HG02610 (cell line): ENCODE data around the gene KANK4.

Experiments used
- ATAC-seq: cut with Tn5 transposase; IDR thresholded peaks from one replicate; pipeline ENCODE4 v1.9.1; 2021; ENCODE audit warnings: mild to moderate bottlenecking, moderate library complexity; ENCODE audit not compliant: unreplicated experiment

The KANK4 gene

GRCh38 chr1:62307895-62308492 is 11.2 kb downstream of the KANK4 start:
- no peak for ATAC-seq

DNA sequence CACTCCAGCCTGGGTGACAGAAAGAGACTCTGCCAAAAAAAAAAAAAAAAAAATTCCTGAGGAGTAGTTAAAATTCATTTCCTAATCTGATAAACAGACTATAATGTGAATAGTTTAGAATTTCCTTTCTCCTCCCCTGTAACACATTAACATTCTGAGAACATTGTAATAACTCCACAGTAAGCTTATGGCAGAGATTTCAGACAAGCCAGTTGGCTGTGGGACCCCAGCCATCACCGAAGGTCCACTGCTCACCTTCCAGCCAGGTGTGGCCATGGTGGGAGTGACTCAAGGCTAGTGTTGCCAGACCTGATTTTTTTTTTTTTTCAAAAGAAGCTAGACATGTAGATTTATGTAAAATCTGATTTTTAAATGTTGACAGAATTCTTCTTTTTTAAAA is 11.8 kb downstream of the KANK4 start:
- ATAC-seq: no peak

GRCh38 chr1:62306065-62306464 is 13.2 kb downstream of the KANK4 start:
- ATAC-seq: no peak

GRCh38 chr1:62304975-62305374 is 14.3 kb downstream of the KANK4 start:
- ATAC-seq: no peak

- no peak for ATAC-seq
These were observed 14.7 kb downstream of the KANK4 start for GRCh38 chr1:62304515-62304914.

GRCh38 chr1:62301726-62302390 is 17.4 kb downstream of the KANK4 start:
- no peak for ATAC-seq

DNA sequence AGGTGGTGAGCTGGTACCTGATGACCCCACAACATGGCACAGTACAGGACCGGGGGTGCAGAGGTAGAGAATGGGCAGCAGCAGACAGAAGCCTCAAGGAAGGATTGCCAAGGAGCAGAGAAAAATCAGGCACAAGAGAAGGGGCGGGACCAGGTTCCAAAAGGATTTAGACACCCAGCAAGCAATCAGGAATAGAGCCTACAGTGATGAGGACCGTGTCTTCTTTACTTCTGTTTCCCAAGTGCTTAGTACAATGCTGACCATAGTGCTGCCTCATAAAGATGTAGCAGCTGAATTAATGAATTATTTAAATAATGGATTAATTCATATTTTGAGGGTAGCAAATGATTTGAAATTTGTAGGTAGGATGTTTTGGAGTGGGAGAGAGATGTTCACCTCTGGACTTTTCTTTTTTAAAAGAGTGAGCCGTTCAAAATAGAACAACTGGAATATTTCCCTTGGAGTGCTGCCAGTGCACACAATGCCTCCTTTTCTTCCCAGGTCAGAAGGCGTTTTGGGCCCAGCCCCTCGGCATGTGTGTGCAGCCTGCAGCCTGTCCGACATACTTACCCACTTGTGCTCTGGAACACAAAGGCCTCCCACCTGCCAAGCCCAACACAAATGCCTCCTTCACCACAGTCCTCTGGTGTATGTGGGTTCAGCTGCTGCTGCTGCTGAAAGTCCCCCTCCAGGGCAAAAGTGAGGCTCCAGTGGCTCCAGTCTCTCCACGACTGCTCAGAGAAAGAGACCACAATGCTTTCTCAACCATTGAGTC is 19.6 kb downstream of the KANK4 start:
- no peak for ATAC-seq

DNA sequence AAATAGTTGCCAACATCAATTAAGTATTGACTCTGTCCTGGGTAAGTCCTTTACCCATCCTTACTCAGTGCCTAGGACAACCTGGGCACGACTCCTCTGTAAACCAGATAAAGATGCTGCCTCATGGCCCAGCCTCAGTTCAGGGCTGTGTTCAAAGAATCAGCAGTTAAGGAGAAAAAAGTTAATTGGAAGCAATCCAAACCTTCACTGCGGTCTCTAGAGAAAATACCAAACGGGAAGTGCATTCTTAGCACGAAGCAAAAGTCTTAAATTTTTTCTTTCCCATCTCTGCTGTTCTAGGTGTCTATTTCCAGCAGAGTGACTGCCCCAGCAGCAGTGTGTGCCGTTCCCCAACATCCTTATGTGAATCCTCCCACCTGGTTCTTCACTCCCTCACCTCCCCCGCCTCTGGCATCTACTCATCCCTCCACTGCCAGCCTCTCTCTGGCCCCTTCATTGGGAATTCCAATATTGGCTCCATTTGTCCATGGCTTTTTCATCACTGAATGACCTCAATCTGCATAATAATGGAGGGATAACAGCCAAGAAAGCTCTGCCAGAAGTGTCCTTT is 23.2 kb downstream of the KANK4 start:
- ATAC-seq: no peak

DNA sequence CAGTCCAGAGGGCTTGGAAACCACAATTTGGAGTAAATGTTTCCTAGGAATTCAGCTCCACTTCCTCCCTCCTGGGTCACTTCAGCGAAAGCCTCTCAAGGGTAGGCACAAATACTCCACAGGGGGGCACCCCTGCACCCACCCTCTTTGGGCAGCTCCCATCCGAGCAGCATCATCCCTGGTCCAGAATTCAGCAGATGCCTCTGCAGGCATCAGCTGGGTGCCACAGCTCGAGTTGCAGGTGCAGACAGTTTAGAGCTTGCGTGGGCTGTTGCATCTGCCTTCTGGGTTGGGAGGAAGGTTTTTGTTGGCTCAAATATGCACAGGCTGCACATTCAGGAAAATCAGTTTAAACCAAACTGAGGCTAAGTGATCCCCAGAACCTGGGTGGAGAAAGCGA is 25.0 kb downstream of the KANK4 start:
- no peak for ATAC-seq

DNA sequence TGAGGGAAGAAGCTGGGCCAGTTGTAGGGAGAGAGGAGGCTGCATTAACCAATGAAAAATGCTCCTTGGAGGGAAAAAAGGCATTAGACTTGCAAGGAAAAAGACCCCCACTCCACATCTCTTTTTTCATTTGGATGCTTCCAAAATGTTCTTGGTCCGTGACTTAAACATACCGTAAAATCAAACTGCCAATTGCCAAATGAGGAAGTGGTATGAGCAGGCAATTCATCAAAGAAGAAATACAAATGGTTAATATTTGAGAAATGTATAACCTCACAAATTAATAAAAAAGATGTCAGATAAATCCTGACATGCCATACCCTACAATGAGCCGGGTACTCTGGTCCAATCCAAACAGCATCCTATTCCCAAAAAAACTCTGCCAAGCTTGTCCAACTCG is 30.6 kb downstream of the KANK4 start:
- no peak for ATAC-seq

DNA sequence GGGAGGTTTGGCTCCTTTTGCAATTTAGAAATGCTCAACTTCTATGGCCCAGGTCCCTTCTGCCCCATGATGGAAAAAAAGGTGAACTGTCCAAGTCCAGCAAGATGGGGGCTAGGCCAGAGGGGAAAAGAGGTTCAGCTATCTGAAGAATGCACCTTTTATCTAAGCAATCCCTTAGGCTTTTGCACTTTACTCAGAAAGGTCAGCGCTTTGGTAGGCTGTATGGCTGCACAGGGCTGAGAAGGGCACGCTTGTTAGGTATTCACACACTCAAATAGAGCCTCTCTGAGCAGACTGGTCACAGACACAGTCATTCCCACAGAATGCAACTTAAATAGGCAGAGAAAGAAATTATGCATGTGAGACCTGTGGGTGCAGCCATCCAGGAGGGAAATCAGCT is 31.0 kb downstream of the KANK4 start:
- ATAC-seq: no peak

DNA sequence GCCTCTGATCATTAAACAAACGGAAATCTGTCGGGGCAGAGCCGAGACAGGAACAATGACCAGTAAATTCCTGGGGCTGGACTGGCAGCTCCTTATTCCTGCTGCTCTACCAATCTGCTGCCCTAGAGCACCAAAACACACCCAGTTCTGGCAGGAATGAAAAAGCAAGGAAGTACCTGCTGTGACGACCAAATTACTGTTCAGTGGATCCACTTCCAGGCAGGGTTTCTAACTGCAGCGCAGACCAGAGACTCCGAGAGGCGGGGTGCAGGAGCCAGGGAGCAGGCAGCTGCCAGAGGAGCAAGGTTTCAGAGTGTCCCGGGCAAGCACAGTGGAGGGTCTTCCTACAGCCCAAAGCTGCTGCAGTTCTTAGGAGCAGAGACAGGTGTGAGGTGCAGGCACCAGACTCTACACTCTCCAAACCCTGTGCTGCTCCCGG is 32.4 kb downstream of the KANK4 start:
- ATAC-seq: no peak

- no peak for ATAC-seq
These were observed 33.0 kb downstream of the KANK4 start for GRCh38 chr1:62285984-62286785.

GRCh38 chr1:62285440-62285839 is 33.8 kb downstream of the KANK4 start:
- ATAC-seq: no peak

DNA sequence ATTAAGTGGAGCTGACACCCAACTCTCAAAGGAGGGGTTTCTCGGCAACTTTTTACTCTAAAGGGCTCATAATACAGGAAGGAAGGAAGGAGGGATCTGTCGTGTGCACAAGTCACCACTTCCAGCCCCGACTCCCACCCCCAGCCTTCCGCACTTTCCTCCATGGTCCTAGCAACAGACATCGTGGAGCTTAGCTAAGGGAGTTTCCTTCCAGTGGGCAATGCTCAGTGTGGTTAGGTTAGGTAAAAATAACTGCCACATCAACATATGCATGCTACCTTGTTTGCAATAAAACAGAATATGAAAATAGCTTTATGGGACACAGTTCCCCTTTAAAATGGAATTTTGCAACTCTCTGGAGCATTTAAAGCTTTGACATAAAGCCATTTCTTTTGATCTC is 35.2 kb downstream of the KANK4 start:
- no peak for ATAC-seq

- ATAC-seq: no peak
These were observed 36.1 kb downstream of the KANK4 start for GRCh38 chr1:62282909-62283755.

- ATAC-seq: no peak
These were observed 37.2 kb downstream of the KANK4 start for GRCh38 chr1:62281922-62282555.

DNA sequence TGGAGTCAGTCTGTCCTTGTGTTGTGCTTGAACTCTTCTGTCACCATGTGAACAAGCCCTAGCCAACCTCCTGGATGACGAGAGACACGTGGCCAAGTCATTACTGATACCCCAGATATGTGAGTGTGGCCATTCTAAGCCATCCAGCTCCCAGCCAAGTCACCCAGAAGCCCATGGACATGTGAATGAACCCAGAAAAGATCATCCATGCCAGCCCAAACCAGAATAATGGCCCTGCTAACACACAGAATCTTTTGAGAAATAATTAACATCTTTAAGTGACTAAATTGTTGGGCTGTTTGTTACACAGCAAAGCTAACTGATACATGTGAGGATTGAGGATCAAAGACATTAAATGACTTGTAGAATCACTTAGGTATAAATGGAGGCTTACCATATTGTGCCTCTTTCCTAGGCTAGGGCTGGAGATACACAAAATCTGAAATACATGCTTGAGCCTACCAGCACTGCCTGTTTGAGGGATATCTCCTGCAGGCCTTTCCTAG is 38.2 kb downstream of the KANK4 start:
- ATAC-seq: no peak

- ATAC-seq: no peak
These were observed 39.1 kb downstream of the KANK4 start for GRCh38 chr1:62280150-62280549.
